OCI-LY3 (cell line): ENCODE data around the gene FGFBP1.

Experiments used
- H2AFZ ChIP-seq: fragments of 200-600, 300-600 bp; shearing (Covaris generic); 2 replicates; pipeline ENCODE4 v1.6.0; 2014; ENCODE audit warnings: antibody characterized with exemption, low read depth, low read length
- H3K27ac ChIP-seq: fragments of 200-600, 300-600 bp; sonication (generic); 2 replicates; pipeline ENCODE4 v1.5.1; 2014; ENCODE audit warnings: mild to moderate bottlenecking, low read length, moderate library complexity, mixed read lengths
- H3K27me3 ChIP-seq: fragments of 200-600, 300-600 bp; sonication (generic); 2 replicates; pipeline ENCODE4 v1.6.1; 2014; ENCODE audit warnings: low read depth, low read length, mixed read lengths
- H3K36me3 ChIP-seq: fragments of 200-600, 300-600 bp; sonication (generic); replicated peaks from 2 replicates; pipeline ENCODE3; 2014; ENCODE audit warnings: low read depth, low read length, mixed read lengths
- H3K4me1 ChIP-seq: fragments of 300-600, 200-600 bp; sonication (generic); 2 replicates; pipeline ENCODE4 v1.6.1; 2014; ENCODE audit warnings: low read length, mixed read lengths
- H3K4me2 ChIP-seq: fragments of 200-600, 300-600 bp; sonication (generic); 2 replicates; pipeline ENCODE4 v1.6.1; 2014; ENCODE audit warnings: low read length, mixed read lengths
- H3K4me3 ChIP-seq: fragments of 300-600, 200-600 bp; sonication (generic); 2 replicates; pipeline ENCODE4 v1.5.1; 2014; ENCODE audit warnings: antibody characterized with exemption, mild to moderate bottlenecking, low read length, moderate library complexity
- H3K79me2 ChIP-seq: fragments of 300-600, 200-600 bp; shearing (Covaris generic); 2 replicates; pipeline ENCODE4 v1.6.1; 2014; ENCODE audit warnings: mild to moderate bottlenecking, low read length, mixed read lengths
- H3K9ac ChIP-seq: fragments of 300-600, 200-600 bp; shearing (Covaris generic); 2 replicates; pipeline ENCODE4 v1.6.0; 2014; ENCODE audit warnings: mild to moderate bottlenecking, low read length, moderate library complexity
- H3K9me3 ChIP-seq: fragments of 200-600, 300-600 bp; shearing (Covaris generic); 2 replicates; pipeline ENCODE4 v1.6.1; 2014; ENCODE audit warnings: low read length, mixed read lengths; ENCODE audit not compliant: insufficient read depth
- H4K20me1 ChIP-seq: fragments of 200-600, 300-600 bp; sonication (generic); 2 replicates; pipeline ENCODE4 v1.6.1; 2016; ENCODE audit warnings: low read length, mixed read lengths; ENCODE audit not compliant: insufficient read depth
- EZH2phosphoT487 ChIP-seq: fragments of 200-600 bp; shearing (Covaris generic); IDR thresholded peaks from 2 replicates; pipeline ENCODE4 v1.6.1; 2018; ENCODE audit warnings: antibody characterized with exemption, mixed run types, low read depth
- TF ChIP-seq, protein P1 (sequence below): fragments of 200-600, 300-600 bp; sonication (generic); IDR thresholded peaks from 2 replicates; pipeline ENCODE4 v1.5.1; 2014; ENCODE audit warnings: antibody characterized with exemption, low read length, low read depth

FGFBP1 gene

DNA sequence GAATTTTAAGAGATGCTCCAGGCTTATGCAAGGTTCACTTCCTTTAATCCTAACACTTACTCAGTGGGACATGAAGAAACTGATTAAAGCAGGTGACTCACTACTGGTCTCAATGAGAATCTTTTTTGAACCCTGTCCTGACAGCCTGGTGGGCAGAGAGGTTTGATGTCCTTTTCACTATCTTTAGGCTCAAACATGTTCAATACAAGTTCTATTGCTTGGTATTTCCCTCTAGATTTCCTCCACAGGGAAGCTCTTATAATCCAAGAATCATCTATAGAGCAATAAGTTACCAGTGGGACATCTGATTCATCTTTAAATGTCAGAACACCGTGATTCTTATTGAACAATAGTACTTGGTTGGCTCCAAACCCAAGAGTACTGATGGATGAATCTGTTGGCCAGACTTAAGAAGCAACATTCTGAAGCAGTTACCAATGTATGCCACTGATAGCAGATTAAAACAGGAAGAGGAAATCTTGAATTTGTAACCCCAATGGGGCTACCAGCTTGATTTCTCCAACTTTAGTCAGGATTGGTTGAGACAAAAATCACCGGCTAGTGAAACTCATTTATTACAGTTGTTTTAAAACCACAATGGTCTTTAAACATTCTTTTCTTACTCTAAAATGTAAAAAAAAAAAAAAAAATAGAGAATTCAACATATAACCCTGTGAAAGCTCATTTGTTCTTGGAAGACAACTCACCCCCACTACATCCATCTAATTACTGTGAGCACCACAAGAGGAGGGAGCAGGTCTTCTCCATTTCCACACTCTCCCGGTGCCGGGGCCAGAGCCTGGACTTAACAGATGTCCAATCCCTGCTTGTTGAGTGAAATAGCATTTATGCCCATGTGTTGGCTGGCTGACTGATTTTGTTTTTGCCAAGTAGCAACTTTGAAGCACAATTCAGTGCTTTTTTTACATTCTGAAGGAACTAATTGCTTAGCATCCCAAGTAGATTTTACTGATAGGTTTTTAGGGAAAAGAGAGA lies 43.3 kb downstream of the FGFBP1 start:
- H3K4me3 ChIP-seq = no peak overlapping the region
- no peak for TF ChIP-seq EZH2phosphoT487
- TF ChIP-seq, protein P1, sequence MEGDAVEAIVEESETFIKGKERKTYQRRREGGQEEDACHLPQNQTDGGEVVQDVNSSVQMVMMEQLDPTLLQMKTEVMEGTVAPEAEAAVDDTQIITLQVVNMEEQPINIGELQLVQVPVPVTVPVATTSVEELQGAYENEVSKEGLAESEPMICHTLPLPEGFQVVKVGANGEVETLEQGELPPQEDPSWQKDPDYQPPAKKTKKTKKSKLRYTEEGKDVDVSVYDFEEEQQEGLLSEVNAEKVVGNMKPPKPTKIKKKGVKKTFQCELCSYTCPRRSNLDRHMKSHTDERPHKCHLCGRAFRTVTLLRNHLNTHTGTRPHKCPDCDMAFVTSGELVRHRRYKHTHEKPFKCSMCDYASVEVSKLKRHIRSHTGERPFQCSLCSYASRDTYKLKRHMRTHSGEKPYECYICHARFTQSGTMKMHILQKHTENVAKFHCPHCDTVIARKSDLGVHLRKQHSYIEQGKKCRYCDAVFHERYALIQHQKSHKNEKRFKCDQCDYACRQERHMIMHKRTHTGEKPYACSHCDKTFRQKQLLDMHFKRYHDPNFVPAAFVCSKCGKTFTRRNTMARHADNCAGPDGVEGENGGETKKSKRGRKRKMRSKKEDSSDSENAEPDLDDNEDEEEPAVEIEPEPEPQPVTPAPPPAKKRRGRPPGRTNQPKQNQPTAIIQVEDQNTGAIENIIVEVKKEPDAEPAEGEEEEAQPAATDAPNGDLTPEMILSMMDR = no peak
- no peak overlapping the region for H3K9ac ChIP-seq
- no peak overlapping the region for H3K27ac ChIP-seq
- H3K4me1 ChIP-seq = peaks cover 12% of the 10 kb centered on the region
- H3K27me3 ChIP-seq = peaks cover 10% of the 10 kb centered on the region
- no peaks in the 10 kb centered on the region for H3K36me3 ChIP-seq
- no peak overlapping the region for H3K4me2 ChIP-seq
- no peak overlapping the region for H2AFZ ChIP-seq
- H3K79me2 ChIP-seq = no peaks in the 10 kb centered on the region
- H4K20me1 ChIP-seq = no peaks in the 10 kb centered on the region
- H3K9me3 ChIP-seq = no peaks in the 10 kb centered on the region

DNA sequence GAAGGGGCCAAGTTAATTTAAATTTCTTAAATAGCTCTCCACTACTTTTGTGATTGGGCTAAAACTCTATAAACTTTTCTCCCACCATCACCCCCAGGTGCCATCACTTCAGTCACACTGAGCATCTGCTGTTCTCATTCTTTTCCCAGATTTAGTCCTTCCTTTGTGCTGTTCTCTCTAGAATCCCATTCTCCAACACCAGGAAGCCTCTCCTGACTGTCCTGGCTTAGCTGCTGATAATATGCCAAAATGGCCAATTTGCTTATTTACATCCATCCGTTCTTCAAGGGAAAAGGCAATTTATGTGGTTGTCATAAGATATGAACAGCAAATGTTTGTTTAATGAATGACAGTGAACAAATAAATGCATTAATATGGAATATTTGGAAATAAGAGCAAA lies 44.1 kb downstream of the FGFBP1 start:
- Histone ChIP-seq H2AFZ (no peak overlapping the region), H3K9ac (no peak overlapping the region), H3K79me2 (no peaks in the 10 kb centered on the region), H3K27me3 (peaks cover 10% of the 10 kb centered on the region), H3K4me3 (no peak overlapping the region), H3K4me1 (peaks cover 12% of the 10 kb centered on the region), H3K27ac (no peak overlapping the region), H4K20me1 (no peaks in the 10 kb centered on the region), H3K9me3 (no peaks in the 10 kb centered on the region), H3K4me2 (no peak overlapping the region), H3K36me3 (no peaks in the 10 kb centered on the region)
- TF ChIP-seq, protein P1 = no peak
- no peak for TF ChIP-seq EZH2phosphoT487

DNA sequence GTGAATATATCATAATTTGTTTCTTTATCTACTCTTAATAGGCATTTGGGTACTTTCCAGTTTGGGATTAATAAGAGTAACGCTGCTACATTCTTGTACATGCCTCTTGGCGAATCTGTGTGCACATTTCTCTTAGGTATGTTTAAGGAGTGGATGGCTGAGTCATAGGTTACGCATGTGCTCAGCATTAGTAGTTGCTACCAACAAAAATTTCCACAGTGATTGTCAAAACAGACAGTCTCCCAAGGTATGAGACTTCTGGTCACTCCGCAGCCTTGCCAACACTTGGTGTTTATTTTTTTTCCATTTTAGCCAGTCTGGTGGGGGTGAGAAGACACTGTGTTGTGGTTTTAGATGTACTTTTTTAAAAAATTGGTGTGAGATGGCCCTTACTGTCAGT lies 44.6 kb downstream of the FGFBP1 start:
- H3K9ac ChIP-seq = no peak overlapping the region
- H4K20me1 ChIP-seq = no peaks in the 10 kb centered on the region
- no peak overlapping the region for H2AFZ ChIP-seq
- no peak overlapping the region for H3K27ac ChIP-seq
- H3K4me3 ChIP-seq = no peak overlapping the region
- H3K9me3 ChIP-seq = no peaks in the 10 kb centered on the region
- H3K4me1 ChIP-seq = peaks cover 12% of the 10 kb centered on the region
- H3K4me2 ChIP-seq = no peak overlapping the region
- no peaks in the 10 kb centered on the region for H3K79me2 ChIP-seq
- peaks cover 10% of the 10 kb centered on the region for H3K27me3 ChIP-seq
- no peaks in the 10 kb centered on the region for H3K36me3 ChIP-seq
- TF ChIP-seq EZH2phosphoT487 = no peak
- TF ChIP-seq, protein P1 = no peak

DNA sequence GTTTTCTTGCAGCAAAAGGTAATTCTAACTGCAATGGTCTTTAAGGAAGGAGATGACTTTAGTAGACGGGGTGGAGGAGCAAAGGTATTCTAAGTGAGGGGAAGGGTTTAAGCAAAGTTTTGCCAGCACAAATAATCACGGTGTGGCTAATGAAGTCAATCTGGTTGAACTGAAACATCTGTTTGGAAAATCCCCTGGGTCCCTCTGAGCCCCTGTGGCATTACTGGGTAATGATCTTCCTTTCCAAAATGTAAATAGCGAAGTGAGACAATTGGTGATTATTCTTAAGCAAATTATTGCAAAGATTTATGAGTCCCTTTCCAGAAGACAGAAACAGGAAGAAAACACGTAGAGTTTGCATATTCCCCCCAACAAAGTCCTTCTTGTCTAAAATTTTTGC lies 47.2 kb downstream of the FGFBP1 start:
- no peak overlapping the region for H3K4me3 ChIP-seq
- H2AFZ ChIP-seq = no peak overlapping the region
- H4K20me1 ChIP-seq = no peaks in the 10 kb centered on the region
- TF ChIP-seq, protein P1 = no peak
- TF ChIP-seq EZH2phosphoT487 = no peak
- H3K27me3 ChIP-seq = no peaks in the 10 kb centered on the region
- no peak overlapping the region for H3K27ac ChIP-seq
- no peaks in the 10 kb centered on the region for H3K79me2 ChIP-seq
- H3K4me2 ChIP-seq = peak overlapping the region; percentile 17
- no peaks in the 10 kb centered on the region for H3K36me3 ChIP-seq
- H3K9ac ChIP-seq = no peak overlapping the region
- no peaks in the 10 kb centered on the region for H3K9me3 ChIP-seq
- peaks cover 12% of the 10 kb centered on the region for H3K4me1 ChIP-seq
